HFF-Myc (cell line): ENCODE results near the gene CNTN4.

Experiments used
- DNase-seq: peaks from one replicate; pipeline ENCODE4 v3.0.0-alpha.2; 2011; ENCODE audit warnings: low read depth; ENCODE audit errors: extremely low read depth
- H3K4me3 ChIP-seq: replicated peaks from 2 replicates; pipeline ENCODE4 v1.5.1; 2011; ENCODE audit warnings: low read depth, mild to moderate bottlenecking, control low read depth, low read length
- CTCF ChIP-seq: IDR thresholded peaks from 2 replicates; pipeline ENCODE4 v1.5.1; 2012; ENCODE audit warnings: mild to moderate bottlenecking, low read depth, low read length, control low read depth; ENCODE audit errors: missing control alignments

CNTN4 gene

GRCh38 chr3:2092758-2093157 is 5.9 kb upstream of the CNTN4 start:
- no peak for DNase-seq
- TF ChIP-seq CTCF, result no peak
- H3K4me3 ChIP-seq, result no peak overlapping the region

GRCh38 chr3:2094941-2095340 is 3.7 kb upstream of the CNTN4 start:
- no peak overlapping the region for H3K4me3 ChIP-seq
- no peak for TF ChIP-seq CTCF
- no peak for DNase-seq

GRCh38 chr3:2096216-2096615 is 2.5 kb upstream of the CNTN4 start:
- no peak for TF ChIP-seq CTCF
- DNase-seq, result no peak
- no peak overlapping the region for H3K4me3 ChIP-seq

- DNase-seq, result no peak
- no peak overlapping the region for H3K4me3 ChIP-seq
- no peak for TF ChIP-seq CTCF
These were observed 950 bp upstream of the CNTN4 start for GRCh38 chr3:2097641-2098191.

GRCh38 chr3:2099028-2099671 is 484 bp downstream of the CNTN4 start:
- TF ChIP-seq CTCF, result no peak
- no peak for DNase-seq
- H3K4me3 ChIP-seq, result no peak overlapping the region

GRCh38 chr3:2099779-2100191 is 1.1 kb downstream of the CNTN4 start:
- no peak overlapping the region for H3K4me3 ChIP-seq
- no peak for DNase-seq
- TF ChIP-seq CTCF, result no peak

GRCh38 chr3:2106438-2106837 is 7.8 kb downstream of the CNTN4 start:
- no peak overlapping the region for H3K4me3 ChIP-seq
- no peak for TF ChIP-seq CTCF
- no peak for DNase-seq
